HG03097 (cell line): ENCODE results near the gene DDA1.
"Not testable (repeated sequence)": the region's sequence is repeated elsewhere in the genome, so short reads cannot be mapped to it uniquely, and the experiment has no call there.

ENCODE experiments used
- ATAC-seq: cut with Tn5 transposase; IDR thresholded peaks from one replicate; pipeline ENCODE4 v1.9.1; 2021; ENCODE audit not compliant: unreplicated experiment, low FRiP score

The DDA1 gene

GRCh38 chr19:17340871-17341357 lies 31.6 kb downstream of the DDA1 start:
- ATAC-seq, result no peak

- ATAC-seq, result no peak
Measured at GRCh38 chr19:17341386-17341785, 32.0 kb downstream of the DDA1 start.

- no peak for ATAC-seq
Measured at GRCh38 chr19:17341845-17342244, 32.5 kb downstream of the DDA1 start.

- ATAC-seq, result no peak
Measured at GRCh38 chr19:17346109-17346671, 36.8 kb downstream of the DDA1 start.

- no peak for ATAC-seq
Measured at GRCh38 chr19:17347361-17347760, 38.0 kb downstream of the DDA1 start.

GRCh38 chr19:17347877-17348276 lies 38.5 kb downstream of the DDA1 start:
- no peak for ATAC-seq

- no peak for ATAC-seq
Measured at GRCh38 chr19:17348700-17349099, 39.3 kb downstream of the DDA1 start.

- ATAC-seq, result no peak
Measured at GRCh38 chr19:17351815-17352435, 42.6 kb downstream of the DDA1 start.

GRCh38 chr19:17352608-17353280 lies 43.4 kb downstream of the DDA1 start:
- no peak for ATAC-seq

GRCh38 chr19:17353386-17353785 lies 44.0 kb downstream of the DDA1 start:
- ATAC-seq, result no peak

GRCh38 chr19:17357078-17357666 lies 47.8 kb downstream of the DDA1 start:
- no peak for ATAC-seq

- ATAC-seq, result no peak
Measured at GRCh38 chr19:17357724-17358123, 48.4 kb downstream of the DDA1 start.

GRCh38 chr19:17358395-17358794 lies 49.0 kb downstream of the DDA1 start:
- no peak for ATAC-seq

GRCh38 chr19:17359905-17360800 lies 50.8 kb downstream of the DDA1 start:
- no peak for ATAC-seq

GRCh38 chr19:17363852-17364605 lies 54.7 kb downstream of the DDA1 start:
- ATAC-seq, result not testable (repeated sequence)

- no peak for ATAC-seq
Measured at GRCh38 chr19:17365361-17365760, 56.0 kb downstream of the DDA1 start.

GRCh38 chr19:17370026-17370587 lies 60.7 kb downstream of the DDA1 start:
- no peak for ATAC-seq
